HCT116 (cell line): Measurements from ENCODE around the gene IDUA. TPM values are rescaled to one million over a fixed set of nuclear protein-coding genes. Genes with fewer than 3 reads are reported as not detected.

Experiments
- ATAC-seq: fragments of 200-7000 bp; cut with Tn5 transposase; 2 replicates; pipeline ENCODE4 v1.9.1; 2020; ENCODE audit warnings: mild to moderate bottlenecking, moderate library complexity
- BruUV-seq: library from RNA; stranded (reverse); fragments of 400-500 nt; replicated peaks from 2 replicates; lab custom pipeline; 2021; lab: Mats Ljungman, UMichigan
- CTCF ChIA-PET: fragments of 300-600 bp; sonication (Branson Sonifier 250); formaldehyde crosslinking; loops from one replicate; lab custom pipeline; 2021; ENCODE audit warnings: antibody characterized with exemption; lab: Charles Lee
- POLR2A ChIA-PET: fragments of 300-600, 350-600 bp; sonication (Branson Sonifier 250); formaldehyde crosslinking; loops from one replicate; lab custom pipeline; 2021; ENCODE audit warnings: antibody characterized with exemption; lab: Charles Lee
- RAD21 ChIA-PET, 2 experiments: fragments of 300-600 bp; sonication (Branson Sonifier 250); formaldehyde crosslinking; loops; one replicate each; lab custom pipeline; 2023; ENCODE audit warnings: low total read pairs in 2 of 2; ENCODE audit not compliant: uncharacterized antibody in 2 of 2, unreplicated experiment in 2 of 2, low non-redundant PET in 1 of 2; lab: Charles Lee
- DNase-seq: peaks from one replicate; pipeline ENCODE4 v3.0.0-alpha.2; 2010; ENCODE audit warnings: low read depth, low spot score
- H2AFZ ChIP-seq: fragments of 200-600 bp; shearing (Covaris generic), sonication (generic); 2 replicates; pipeline ENCODE4 v1.6.1; 2017; ENCODE audit warnings: low read depth, mixed run types, mixed read lengths, antibody characterized with exemption, low read length; ENCODE audit not compliant: poor library complexity, severe bottlenecking
- H3K27ac ChIP-seq: 2 replicates; pipeline ENCODE4 v1.5.1; 2012; ENCODE audit warnings: low read depth, low read length
- H3K27me3 ChIP-seq: fragments of 200-600 bp; sonication (generic); 2 replicates; pipeline ENCODE4 v1.6.1; 2016; ENCODE audit warnings: mixed run types, low read length, mixed read lengths; ENCODE audit not compliant: insufficient read depth
- H3K36me3 ChIP-seq, 2 experiments: fragments of 200-500 bp in 1 of 2; fragments of 200-600 bp in 1 of 2; sonication (Bioruptor generic) in 1 of 2; sonication (generic) in 1 of 2; 2 replicates each; pipeline versions ENCODE4 v1.5.1 to v1.6.1; 2014 to 2016; ENCODE audit warnings: low read length in 2 of 2, inconsistent platforms in 1 of 2, mixed read lengths in 1 of 2, mixed run types in 1 of 2; ENCODE audit not compliant: insufficient read depth in 2 of 2, control insufficient read depth in 1 of 2
- H3K4me1 ChIP-seq, 2 experiments: fragments of 200-600 bp in 1 of 2; sonication (generic) in 1 of 2; 2 replicates each; pipeline versions ENCODE4 v1.5.1 to v1.6.1; 2012 to 2017; ENCODE audit warnings: low read length in 2 of 2, inconsistent platforms in 1 of 2, mild to moderate bottlenecking in 1 of 2, mixed read lengths in 1 of 2, mixed run types in 1 of 2, moderate library complexity in 1 of 2; ENCODE audit not compliant: insufficient read depth in 2 of 2, control insufficient read depth in 1 of 2
- H3K4me2 ChIP-seq: fragments of 200-600 bp; sonication (generic); 2 replicates; pipeline ENCODE4 v1.6.1; 2017; ENCODE audit warnings: mixed run types, low read length, mixed read lengths
- H3K4me3 ChIP-seq, 2 experiments: fragments of 200-600 bp in 1 of 2; sonication (generic) in 1 of 2; replicated peaks in 1 of 2; 2 replicates each; pipeline ENCODE4 v1.5.1; 2011 to 2016; ENCODE audit warnings: low read length in 2 of 2, control low read depth in 1 of 2, low read depth in 1 of 2, mild to moderate bottlenecking in 1 of 2, mixed read lengths in 1 of 2, mixed run types in 1 of 2
- H3K79me2 ChIP-seq: fragments of 200-600 bp; sonication (generic); 2 replicates; pipeline ENCODE4 v1.6.1; 2017; ENCODE audit warnings: mild to moderate bottlenecking, mixed run types, low read length, moderate library complexity, mixed read lengths; ENCODE audit not compliant: insufficient read depth
- H3K9ac ChIP-seq: fragments of 200-600 bp; sonication (generic); 2 replicates; pipeline ENCODE4 v1.6.1; 2016; ENCODE audit warnings: low read length, mixed read lengths
- H3K9me2 ChIP-seq: fragments of 200-600 bp; sonication (generic), shearing (Covaris generic); 2 replicates; pipeline ENCODE4 v1.6.1; 2017; ENCODE audit warnings: mixed run types, mild to moderate bottlenecking, moderate library complexity; ENCODE audit not compliant: insufficient read depth
- H3K9me3 ChIP-seq, 2 experiments: fragments of 200-500 bp in 1 of 2; fragments of 200-600 bp in 1 of 2; sonication (Bioruptor generic) in 1 of 2; sonication (generic) in 1 of 2; 2 replicates each; pipeline ENCODE4 v1.6.1; 2014 to 2017; ENCODE audit warnings: low read length in 2 of 2, mixed read lengths in 2 of 2, inconsistent platforms in 1 of 2, low read depth in 1 of 2, mild to moderate bottlenecking in 1 of 2, mixed run types in 1 of 2, moderate library complexity in 1 of 2; ENCODE audit not compliant: control insufficient read depth in 1 of 2, insufficient read depth in 1 of 2
- H4K20me1 ChIP-seq: fragments of 200-600 bp; sonication (generic), shearing (Covaris generic); 2 replicates; pipeline ENCODE4 v1.6.1; 2017; ENCODE audit warnings: mixed run types, mild to moderate bottlenecking, moderate library complexity; ENCODE audit not compliant: insufficient read depth
- CBX3 ChIP-seq: IDR thresholded peaks from 2 replicates; pipeline ENCODE4 v1.6.1; 2012; ENCODE audit warnings: low read depth
- EGR1 ChIP-seq: IDR thresholded peaks from 2 replicates; pipeline ENCODE4 v1.6.1; 2012; ENCODE audit warnings: low read depth
- ELF1 ChIP-seq: IDR thresholded peaks from 2 replicates; pipeline ENCODE4 v1.6.1; 2012; ENCODE audit warnings: low read depth, borderline replicate concordance
- FOSL1 ChIP-seq: IDR thresholded peaks from 2 replicates; pipeline ENCODE4 v1.6.1; 2012; ENCODE audit warnings: low read depth
- JUND ChIP-seq: IDR thresholded peaks from 2 replicates; pipeline ENCODE4 v1.6.1; 2012
- POLR2A ChIP-seq: IDR thresholded peaks from 2 replicates; pipeline ENCODE4 v1.7.0; 2011; ENCODE audit warnings: borderline replicate concordance; ENCODE audit not compliant: insufficient read depth, insufficient read length; ENCODE audit errors: extremely low read depth
- POLR2AphosphoS5 ChIP-seq: IDR thresholded peaks from 2 replicates; pipeline ENCODE4 v1.6.1; 2011; ENCODE audit warnings: mild to moderate bottlenecking, low read depth, low read length, moderate library complexity
- SIN3A ChIP-seq: IDR thresholded peaks from 2 replicates; pipeline ENCODE4 v1.6.1; 2012; ENCODE audit warnings: low read depth
- SRF ChIP-seq: IDR thresholded peaks from 2 replicates; pipeline ENCODE4 v1.6.1; 2012; ENCODE audit warnings: low read depth
- TCF7L2 ChIP-seq: IDR thresholded peaks from 2 replicates; pipeline ENCODE4 v1.7.0; 2011; ENCODE audit warnings: borderline replicate concordance, inconsistent platforms; ENCODE audit not compliant: insufficient read depth, insufficient read length; ENCODE audit errors: extremely low read depth
- ZFX ChIP-seq: fragments of 450-650 bp; IDR thresholded peaks from 2 replicates; pipeline ENCODE4 v1.6.1; 2017
- ZNF274 ChIP-seq: fragments of 200-500 bp; sonication (Bioruptor generic); IDR thresholded peaks from 2 replicates; pipeline ENCODE4 v1.6.1; 2014; ENCODE audit warnings: mild to moderate bottlenecking, low read depth, low read length, inconsistent platforms
- intact Hi-C: fragments of 100-400 bp; cut with micrococcal nuclease; formaldehyde crosslinking; loops from 2 replicates; pipeline ENCODE4 v1.10.0; 2022
- total RNA-seq: library from RNA; stranded (reverse); gene quantifications from one replicate; pipeline ENCODE4 v1.2.1, GENCODE V29; 2021; ENCODE audit not compliant: unreplicated experiment
- TF ChIP-seq, protein P1 (sequence below): IDR thresholded peaks from 2 replicates; pipeline ENCODE4 v1.6.1; 2012
- TF ChIP-seq, protein P2 (sequence below): IDR thresholded peaks from 2 replicates; pipeline ENCODE4 v1.6.1; 2012
- TF ChIP-seq, protein P3 (sequence below): IDR thresholded peaks from 2 replicates; pipeline ENCODE4 v1.6.1; 2011; ENCODE audit warnings: mild to moderate bottlenecking, low read length, moderate library complexity; ENCODE audit not compliant: insufficient replicate concordance; ENCODE audit errors: extremely low read depth

Gene IDUA
- total RNA-seq, 1 experiment from 2014 or later = 28.2 TPM

DNA sequence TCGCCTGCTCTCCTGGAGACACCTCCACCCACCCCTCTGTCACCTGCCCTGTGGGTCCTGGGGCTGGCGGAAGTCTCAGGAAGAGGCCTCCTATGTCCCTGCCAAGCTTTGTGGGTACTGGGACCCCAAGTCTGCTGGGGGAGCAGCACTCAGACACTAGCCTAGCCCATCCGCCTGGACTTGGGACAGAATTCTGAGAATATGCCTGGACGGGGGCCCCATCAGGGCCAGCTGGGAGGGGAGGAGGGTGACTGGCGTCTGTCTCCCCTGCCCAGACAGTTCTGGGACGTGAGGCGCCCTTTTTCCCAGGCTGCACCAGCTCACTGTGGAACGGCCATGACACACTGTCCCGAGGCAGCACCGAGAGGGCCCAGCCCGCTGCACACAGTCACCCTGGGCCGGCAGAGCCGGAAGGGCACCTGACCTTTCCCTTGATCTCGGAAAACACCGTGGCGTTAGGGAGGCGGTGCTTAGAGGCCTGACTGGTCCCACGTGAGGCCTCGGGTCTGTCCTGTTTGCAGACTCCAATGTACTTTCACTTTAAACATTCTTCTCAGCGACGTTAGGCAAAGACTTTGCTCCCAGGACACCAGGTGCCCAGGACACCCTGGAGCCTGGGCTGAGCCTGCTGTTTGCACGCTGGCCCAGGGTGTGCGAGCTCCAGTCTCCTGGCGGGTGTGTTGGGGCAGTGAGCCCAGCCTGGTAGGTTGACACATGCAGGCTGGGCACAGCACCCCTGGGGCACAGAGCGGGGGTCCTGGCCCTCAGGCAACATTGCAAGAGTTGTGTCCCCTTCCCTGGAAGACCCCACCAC, 5.7 kb downstream of the IDUA start:
- POLR2A ChIA-PET = no interaction called here
- peak overlapping the region in 1 of 2 experiments; percentile 28; a peak in 1 of 4 replicates for H3K4me3 ChIP-seq
- no peaks in the 10 kb centered on the region for H4K20me1 ChIP-seq
- TF ChIP-seq ZNF274 (no peak), CBX3 (no peak), ZFX (no peak), JUND (no peak), POLR2AphosphoS5 (no peak), FOSL1 (no peak), POLR2A (no peak), TCF7L2 (no peak), SRF (no peak), ELF1 (no peak), EGR1 (no peak), SIN3A (no peak)
- TF ChIP-seq, protein P1, sequence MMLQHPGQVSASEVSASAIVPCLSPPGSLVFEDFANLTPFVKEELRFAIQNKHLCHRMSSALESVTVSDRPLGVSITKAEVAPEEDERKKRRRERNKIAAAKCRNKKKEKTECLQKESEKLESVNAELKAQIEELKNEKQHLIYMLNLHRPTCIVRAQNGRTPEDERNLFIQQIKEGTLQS = no peak
- TF ChIP-seq, protein P2, sequence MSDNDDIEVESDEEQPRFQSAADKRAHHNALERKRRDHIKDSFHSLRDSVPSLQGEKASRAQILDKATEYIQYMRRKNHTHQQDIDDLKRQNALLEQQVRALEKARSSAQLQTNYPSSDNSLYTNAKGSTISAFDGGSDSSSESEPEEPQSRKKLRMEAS = no peak
- TF ChIP-seq, protein P3, sequence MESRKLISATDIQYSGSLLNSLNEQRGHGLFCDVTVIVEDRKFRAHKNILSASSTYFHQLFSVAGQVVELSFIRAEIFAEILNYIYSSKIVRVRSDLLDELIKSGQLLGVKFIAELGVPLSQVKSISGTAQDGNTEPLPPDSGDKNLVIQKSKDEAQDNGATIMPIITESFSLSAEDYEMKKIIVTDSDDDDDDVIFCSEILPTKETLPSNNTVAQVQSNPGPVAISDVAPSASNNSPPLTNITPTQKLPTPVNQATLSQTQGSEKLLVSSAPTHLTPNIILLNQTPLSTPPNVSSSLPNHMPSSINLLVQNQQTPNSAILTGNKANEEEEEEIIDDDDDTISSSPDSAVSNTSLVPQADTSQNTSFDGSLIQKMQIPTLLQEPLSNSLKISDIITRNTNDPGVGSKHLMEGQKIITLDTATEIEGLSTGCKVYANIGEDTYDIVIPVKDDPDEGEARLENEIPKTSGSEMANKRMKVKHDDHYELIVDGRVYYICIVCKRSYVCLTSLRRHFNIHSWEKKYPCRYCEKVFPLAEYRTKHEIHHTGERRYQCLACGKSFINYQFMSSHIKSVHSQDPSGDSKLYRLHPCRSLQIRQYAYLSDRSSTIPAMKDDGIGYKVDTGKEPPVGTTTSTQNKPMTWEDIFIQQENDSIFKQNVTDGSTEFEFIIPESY = no peak
- CTCF ChIA-PET = no interaction called here
- peak; percentile 65 for ATAC-seq
- H3K9ac ChIP-seq = peak overlapping the region; percentile 44
- H3K9me3 ChIP-seq = no peaks in the 10 kb centered on the region
- H3K4me2 ChIP-seq = peak overlapping the region; percentile 73
- DNase-seq = no peak
- intact Hi-C loops = no loop called here
- H3K9me2 ChIP-seq = no peaks in the 10 kb centered on the region
- H3K79me2 ChIP-seq = no peaks in the 10 kb centered on the region
- no peaks in the 10 kb centered on the region for H3K27me3 ChIP-seq
- H3K4me1 ChIP-seq = peaks cover 14 to 32% of the 10 kb centered on the region in 2 experiments
- BruUV-seq = no TSS peak
- peak overlapping the region; percentile 53 for H3K27ac ChIP-seq
- no peaks in the 10 kb centered on the region for H3K36me3 ChIP-seq
- RAD21 ChIA-PET = no interaction called here
- no peak overlapping the region for H2AFZ ChIP-seq
